Adipocyte (in vitro differentiated cells): Measurements from ENCODE around the gene UXS1.

Experiments
- DNase-seq: peaks from one replicate; pipeline ENCODE4 v3.0.0-alpha.2; 2015; ENCODE audit warnings: low read depth
- H3K27me3 ChIP-seq: replicated peaks from 2 replicates; pipeline ENCODE4 v1.7.0; 2013; ENCODE audit warnings: mild to moderate bottlenecking, low read length, moderate library complexity; ENCODE audit not compliant: control insufficient read depth, insufficient read depth
- H3K36me3 ChIP-seq: 2 replicates; pipeline ENCODE4 v1.7.0; 2013; ENCODE audit warnings: low read length, mild to moderate bottlenecking, moderate library complexity; ENCODE audit not compliant: control insufficient read depth, insufficient read depth, severe bottlenecking
- H3K4me1 ChIP-seq: 2 replicates; pipeline ENCODE4 v1.7.0; 2013; ENCODE audit warnings: mild to moderate bottlenecking, low read length, moderate library complexity; ENCODE audit not compliant: control insufficient read depth, insufficient read depth
- H3K4me3 ChIP-seq: 2 replicates; pipeline ENCODE4 v1.7.0; 2013; ENCODE audit warnings: mild to moderate bottlenecking, low read length, moderate library complexity
- H3K9ac ChIP-seq: 2 replicates; pipeline ENCODE4 v1.7.0; 2013; ENCODE audit warnings: mild to moderate bottlenecking, low read length, moderate library complexity
- H3K9me3 ChIP-seq: 2 replicates; pipeline ENCODE4 v1.7.0; 2013; ENCODE audit warnings: mild to moderate bottlenecking, low read length, moderate library complexity; ENCODE audit not compliant: control insufficient read depth

Gene UXS1

DNA sequence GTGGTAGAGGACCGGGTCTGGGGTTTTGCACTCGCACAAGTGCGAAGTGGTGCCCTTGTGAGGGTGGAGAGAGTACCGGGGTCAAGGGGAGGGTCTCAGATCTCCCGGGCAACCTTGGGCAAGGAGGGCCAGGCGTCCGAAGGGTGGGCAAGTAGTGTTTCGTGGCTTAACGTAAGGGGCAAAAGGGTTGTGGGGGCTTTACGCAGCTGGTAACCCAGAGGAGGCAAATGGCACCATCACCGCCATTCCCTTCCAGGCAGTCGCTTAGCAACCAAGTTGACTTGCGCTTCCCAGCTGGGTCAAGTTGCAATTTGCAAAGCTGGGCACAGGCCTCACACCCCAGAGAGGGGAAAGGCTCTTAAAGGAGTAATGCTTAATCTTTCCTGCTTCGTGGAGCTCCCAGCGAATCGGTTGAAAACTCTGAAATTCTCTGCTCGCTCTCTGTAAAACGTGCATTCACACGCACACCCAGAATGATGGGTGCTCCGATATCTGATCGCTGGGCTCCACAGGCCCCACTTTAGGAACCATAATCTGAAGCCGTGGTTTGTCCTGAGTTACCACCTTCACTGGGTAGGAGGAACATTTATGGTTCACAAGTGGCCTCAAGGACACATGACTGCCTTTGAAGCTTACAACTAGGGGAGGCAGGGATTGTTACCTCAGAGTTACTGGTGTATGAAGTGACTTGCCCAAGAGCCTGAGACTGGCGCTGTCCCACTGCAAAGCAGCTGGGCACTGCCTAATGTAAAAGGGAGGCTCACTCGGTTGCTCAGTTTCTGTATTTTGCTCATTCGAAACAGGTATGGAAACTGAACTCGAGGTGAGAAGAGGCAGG is 127.9 kb downstream of the UXS1 start:
- Histone ChIP-seq H3K36me3 (no peaks in the 10 kb centered on the region), H3K9me3 (peaks cover 3% of the 10 kb centered on the region), H3K9ac (no peak overlapping the region), H3K4me1 (no peaks in the 10 kb centered on the region), H3K4me3 (no peak overlapping the region), H3K27me3 (peaks cover 31% of the 10 kb centered on the region)
- DNase-seq, result no peak

DNA sequence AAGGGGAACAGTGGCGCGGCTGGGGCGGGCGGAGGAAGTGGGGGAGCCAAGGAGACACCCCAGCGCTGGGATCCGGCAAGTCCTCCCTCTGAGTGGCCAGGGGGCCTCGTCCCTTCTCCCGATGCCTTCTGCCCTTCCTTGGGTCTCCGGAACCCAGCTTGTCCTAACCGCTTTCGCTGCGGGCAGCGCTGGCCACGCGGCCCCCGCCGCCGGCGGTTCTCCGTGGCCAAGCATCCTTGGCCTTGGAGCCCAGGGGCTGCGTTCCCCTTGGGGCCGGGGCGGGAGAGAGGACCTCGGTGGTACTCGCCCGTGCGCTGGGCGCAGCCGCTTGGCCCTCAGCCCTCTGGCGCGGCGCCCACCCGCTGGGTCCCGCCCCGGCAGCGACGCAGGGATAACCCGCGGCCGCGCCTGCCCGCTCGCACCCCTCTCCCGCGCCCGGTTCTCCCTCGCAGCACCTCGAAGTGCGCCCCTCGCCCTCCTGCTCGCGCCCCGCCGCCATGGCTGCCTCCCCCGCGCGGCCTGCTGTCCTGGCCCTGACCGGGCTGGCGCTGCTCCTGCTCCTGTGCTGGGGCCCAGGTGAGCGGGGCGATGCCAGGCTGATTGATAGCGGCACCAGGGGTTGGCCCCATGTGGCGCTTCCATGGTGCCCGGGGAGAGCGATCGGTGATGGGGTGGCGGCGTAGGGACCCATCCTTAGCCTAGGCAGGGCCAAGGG is 128.7 kb downstream of the UXS1 start:
- Histone ChIP-seq H3K27me3 (peaks cover 35% of the 10 kb centered on the region), H3K9ac (no peak overlapping the region), H3K4me1 (no peaks in the 10 kb centered on the region), H3K36me3 (no peaks in the 10 kb centered on the region), H3K4me3 (peak overlapping the region; percentile 33), H3K9me3 (peaks cover 10% of the 10 kb centered on the region)
- DNase-seq, result peak; percentile 22

DNA sequence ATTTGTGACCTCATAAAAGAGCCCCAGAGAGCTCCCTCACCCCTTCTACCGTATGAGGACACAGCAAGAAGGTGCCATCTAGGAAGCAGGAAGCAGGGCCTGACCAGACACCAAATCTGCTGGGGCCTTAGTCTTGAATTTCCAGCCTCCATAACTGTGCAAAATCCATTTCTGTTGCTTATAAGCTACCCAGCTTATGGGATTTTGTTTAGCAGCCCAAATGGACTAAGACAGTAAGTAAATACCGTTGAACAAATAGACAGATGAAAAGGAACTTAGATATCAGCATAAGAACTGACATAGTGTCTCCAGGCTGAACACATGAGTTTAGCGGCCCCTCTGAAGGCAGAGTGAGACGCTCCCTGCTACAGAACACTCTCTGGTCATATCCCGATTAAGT is 130.9 kb downstream of the UXS1 start:
- no peak for DNase-seq
- H3K4me3 ChIP-seq, result no peak overlapping the region
- no peaks in the 10 kb centered on the region for H3K36me3 ChIP-seq
- H3K4me1 ChIP-seq, result no peaks in the 10 kb centered on the region
- no peak overlapping the region for H3K9ac ChIP-seq
- peaks cover 48% of the 10 kb centered on the region for H3K27me3 ChIP-seq
- peaks cover 11% of the 10 kb centered on the region for H3K9me3 ChIP-seq

DNA sequence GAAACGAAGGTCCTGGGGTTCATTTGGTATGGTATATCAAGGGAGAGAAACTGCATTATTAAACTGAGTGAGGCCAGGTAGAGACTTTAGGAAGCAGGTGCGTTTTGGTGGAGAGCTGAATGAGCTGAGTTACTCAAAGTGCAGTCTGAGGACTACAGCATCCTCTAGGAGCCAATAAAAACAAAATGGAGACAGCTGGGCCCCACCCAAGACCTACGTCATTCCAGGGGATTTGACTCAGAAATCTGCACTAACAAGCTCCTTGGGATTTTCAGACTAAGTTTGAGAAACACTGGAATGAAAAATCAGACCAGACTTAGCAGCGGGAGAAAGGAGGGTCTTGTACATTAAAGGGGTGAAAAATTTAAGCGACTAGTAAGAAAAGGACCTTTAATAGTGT is 131.5 kb downstream of the UXS1 start:
- Histone ChIP-seq H3K4me1 (no peaks in the 10 kb centered on the region), H3K9me3 (peaks cover 11% of the 10 kb centered on the region), H3K27me3 (peaks cover 50% of the 10 kb centered on the region), H3K4me3 (no peak overlapping the region), H3K9ac (no peak overlapping the region), H3K36me3 (no peaks in the 10 kb centered on the region)
- peak; percentile 18 for DNase-seq

DNA sequence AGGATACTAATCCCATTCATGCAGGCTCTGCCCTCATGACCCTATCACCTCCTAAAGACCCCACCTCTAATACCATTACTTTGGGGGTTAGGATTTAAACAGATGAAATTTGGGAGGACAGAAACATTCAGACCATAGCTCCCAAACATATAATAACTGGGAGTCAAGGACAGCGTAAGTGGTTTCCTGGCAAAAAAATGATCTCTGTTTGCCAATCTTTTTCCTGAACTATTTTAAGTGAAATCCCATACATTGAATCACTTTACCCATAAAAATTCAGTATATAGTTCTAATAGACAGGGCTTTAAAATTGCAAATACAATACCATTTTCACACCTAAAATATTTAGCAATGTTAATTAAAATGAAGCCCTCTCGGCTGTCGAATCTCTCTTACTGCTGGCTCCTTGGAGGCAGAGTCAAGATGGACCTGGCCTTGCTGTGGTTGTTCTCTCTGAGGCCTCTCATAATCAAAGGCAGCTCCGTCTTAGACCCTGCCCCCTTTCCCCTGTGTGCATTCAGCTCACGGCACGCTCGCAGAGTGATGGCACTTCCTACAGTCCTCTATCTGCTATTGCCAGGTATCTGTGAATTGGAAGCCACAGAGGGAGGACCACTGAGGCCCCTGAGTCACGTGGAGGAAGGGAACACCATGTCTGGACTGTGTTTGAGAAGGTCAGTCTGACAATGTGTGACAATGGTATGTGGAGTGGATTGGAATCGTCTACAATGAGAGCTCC is 132.3 kb downstream of the UXS1 start:
- DNase-seq, result no peak
- Histone ChIP-seq H3K4me1 (no peaks in the 10 kb centered on the region), H3K4me3 (no peak overlapping the region), H3K9me3 (peaks cover 11% of the 10 kb centered on the region), H3K27me3 (peaks cover 57% of the 10 kb centered on the region), H3K9ac (no peak overlapping the region), H3K36me3 (no peaks in the 10 kb centered on the region)

DNA sequence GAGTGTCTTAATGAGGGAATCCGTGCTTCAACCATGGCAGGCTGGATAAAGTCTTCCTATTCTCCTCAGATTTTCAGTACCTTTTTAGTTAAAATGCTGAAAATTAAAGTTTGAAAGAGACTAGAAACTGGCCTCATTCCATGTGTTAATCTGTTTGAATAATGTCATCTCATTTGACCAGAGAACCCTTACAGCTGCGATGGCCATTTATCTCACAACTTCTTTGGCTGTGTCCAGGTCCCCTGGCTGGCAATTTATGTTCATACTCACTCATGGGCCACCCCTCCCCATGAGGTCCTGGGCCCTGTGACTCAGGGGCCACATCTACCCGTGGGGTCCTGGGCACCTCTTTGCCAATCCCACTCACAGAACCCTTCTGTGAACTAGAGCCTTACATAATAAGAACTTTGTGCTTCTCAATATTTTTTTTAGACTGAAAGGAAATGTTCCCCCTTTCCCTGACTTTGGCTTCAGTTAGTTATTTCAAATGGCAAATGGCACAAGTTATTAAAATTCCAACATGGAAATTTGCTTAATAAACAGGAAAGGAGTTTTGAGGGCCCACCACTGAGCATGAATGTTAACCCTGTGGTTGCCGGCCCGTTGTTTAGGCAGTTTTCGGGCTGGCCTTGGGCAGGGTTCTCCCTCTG is 134.6 kb downstream of the UXS1 start:
- Histone ChIP-seq H3K27me3 (peaks cover 39% of the 10 kb centered on the region), H3K4me1 (no peaks in the 10 kb centered on the region), H3K4me3 (no peak overlapping the region), H3K9me3 (peaks cover 11% of the 10 kb centered on the region), H3K9ac (no peak overlapping the region), H3K36me3 (no peaks in the 10 kb centered on the region)
- no peak for DNase-seq

DNA sequence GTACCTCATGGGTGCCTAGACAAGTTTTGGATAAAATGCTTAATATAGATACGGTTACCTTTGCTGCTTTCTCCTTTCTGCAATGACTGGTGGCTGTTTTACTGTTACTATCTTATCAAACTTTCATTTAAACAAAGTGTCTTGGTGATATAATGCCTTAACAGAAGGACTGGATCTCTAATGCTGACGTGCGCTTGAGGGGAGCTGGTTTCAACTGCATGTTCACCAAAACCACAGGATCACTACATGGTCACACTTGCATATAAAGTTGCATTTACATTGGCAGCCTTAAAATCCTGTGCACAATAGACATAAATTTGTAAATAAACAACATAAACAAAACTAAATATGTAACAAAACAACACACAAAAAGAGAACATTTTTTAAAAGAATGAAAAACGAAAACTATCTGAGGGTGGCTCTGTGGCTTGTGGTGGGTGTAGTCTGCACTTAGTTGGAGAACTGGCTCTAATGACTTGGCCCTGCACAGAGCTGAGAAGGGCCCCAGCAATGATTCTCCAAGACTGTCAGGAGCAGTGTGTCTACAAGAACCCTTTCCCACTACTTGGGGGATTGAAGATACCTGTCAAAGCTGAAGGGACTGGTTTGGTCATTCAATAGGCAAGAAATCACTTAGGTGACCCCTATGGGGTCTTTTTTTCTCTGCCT is 135.5 kb downstream of the UXS1 start:
- Histone ChIP-seq H3K9me3 (peaks cover 8% of the 10 kb centered on the region), H3K9ac (no peak overlapping the region), H3K4me3 (no peak overlapping the region), H3K36me3 (no peaks in the 10 kb centered on the region), H3K4me1 (no peaks in the 10 kb centered on the region), H3K27me3 (peaks cover 37% of the 10 kb centered on the region)
- no peak for DNase-seq

DNA sequence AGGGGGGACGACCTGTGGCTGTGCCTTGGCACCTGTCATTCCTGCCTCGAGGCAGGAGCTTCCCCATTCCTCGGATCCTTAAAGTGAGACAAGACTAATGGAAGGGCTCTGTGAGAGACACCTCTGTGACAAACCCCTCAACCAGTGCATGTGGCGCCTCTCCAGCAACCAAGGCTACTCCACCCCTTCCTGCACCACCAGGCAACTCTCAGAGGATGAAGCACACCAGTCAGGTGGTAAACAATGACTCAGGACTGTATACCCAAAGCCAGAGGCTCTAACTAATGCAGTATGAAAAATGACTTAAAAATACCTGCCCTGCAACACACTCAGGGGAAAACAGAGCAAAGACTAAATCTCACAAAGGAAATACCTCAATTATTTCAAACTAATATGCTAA is 136.9 kb downstream of the UXS1 start:
- H3K4me1 ChIP-seq, result peaks cover 7% of the 10 kb centered on the region
- no peak overlapping the region for H3K4me3 ChIP-seq
- no peak for DNase-seq
- no peak overlapping the region for H3K9ac ChIP-seq
- peaks cover 8% of the 10 kb centered on the region for H3K9me3 ChIP-seq
- H3K36me3 ChIP-seq, result no peaks in the 10 kb centered on the region
- peaks cover 32% of the 10 kb centered on the region for H3K27me3 ChIP-seq

DNA sequence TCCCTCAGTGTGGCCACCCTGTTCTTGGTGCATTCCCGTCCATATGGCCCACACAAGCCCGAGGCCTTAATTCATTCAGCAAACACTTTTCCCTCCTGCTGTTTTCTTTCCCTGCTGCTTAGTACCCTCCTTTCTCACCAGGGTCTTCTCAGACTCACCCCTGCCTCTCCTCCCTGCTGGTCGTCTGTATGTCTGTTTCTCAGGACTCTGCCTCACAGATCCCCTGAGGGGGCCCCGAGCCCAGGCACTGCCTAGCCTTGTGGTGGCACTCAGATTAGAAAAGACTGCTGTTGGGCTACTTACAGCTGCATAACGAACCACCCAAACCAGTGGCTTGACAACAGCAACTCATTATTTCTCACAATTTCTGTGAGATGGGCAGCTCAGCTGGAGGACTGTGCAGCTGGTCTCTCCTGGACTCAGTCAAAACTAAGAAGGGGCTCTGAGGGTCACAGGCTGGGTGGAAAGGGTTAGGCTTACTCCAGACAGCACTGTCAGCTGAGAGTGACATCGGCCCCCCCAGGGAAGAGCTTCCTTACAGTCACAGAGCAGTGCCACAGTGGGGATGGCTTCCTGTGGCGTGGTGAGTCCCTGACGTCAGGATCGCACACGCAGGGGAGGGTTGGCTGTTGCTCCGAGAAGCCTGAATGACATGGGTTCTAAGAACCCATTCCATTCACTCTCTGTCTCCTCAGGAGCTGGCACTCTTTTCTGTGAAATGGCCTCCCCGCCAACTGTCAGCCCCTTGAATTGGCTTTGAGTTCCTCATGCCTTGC is 139.0 kb downstream of the UXS1 start:
- Histone ChIP-seq H3K27me3 (peaks cover 26% of the 10 kb centered on the region), H3K4me1 (peaks cover 7% of the 10 kb centered on the region), H3K4me3 (no peak overlapping the region), H3K9ac (no peak overlapping the region), H3K9me3 (no peaks in the 10 kb centered on the region), H3K36me3 (no peaks in the 10 kb centered on the region)
- no peak for DNase-seq

DNA sequence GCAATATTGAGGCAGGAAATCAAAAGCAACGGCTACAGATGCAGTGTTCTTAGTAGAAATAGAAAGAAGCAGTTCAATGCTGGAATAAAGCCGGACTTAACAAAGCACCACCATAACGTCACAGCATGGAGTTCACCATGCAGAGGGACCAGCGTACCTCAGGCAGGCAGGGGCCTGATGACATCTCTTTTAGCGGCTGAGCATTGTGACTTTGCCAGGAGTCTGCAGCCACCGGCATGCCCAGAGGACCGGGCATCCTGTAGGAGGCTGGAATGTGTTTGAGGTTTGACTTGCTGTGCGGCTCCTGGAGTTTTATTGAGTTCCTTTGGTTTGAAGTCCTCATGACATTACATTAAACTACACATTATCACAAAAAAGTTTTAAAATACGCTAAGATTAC is 139.8 kb downstream of the UXS1 start:
- DNase-seq, result no peak
- H3K4me3 ChIP-seq, result no peak overlapping the region
- H3K4me1 ChIP-seq, result peaks cover 7% of the 10 kb centered on the region
- H3K36me3 ChIP-seq, result no peaks in the 10 kb centered on the region
- H3K9ac ChIP-seq, result no peak overlapping the region
- H3K27me3 ChIP-seq, result peaks cover 23% of the 10 kb centered on the region
- no peaks in the 10 kb centered on the region for H3K9me3 ChIP-seq
